ENCODE data around the gene LRRC28. TPM values are rescaled to one million over a fixed set of nuclear protein-coding genes. Genes with fewer than 3 reads are reported as not detected.

Gene LRRC28
- total and polyA plus RNA-seq, 9 of the 15 experiments (the other 6 are each of a cell fraction or from before 2014, with no cell fraction given): 5.5 to 17.4 (median 7.9) TPM

DNA sequence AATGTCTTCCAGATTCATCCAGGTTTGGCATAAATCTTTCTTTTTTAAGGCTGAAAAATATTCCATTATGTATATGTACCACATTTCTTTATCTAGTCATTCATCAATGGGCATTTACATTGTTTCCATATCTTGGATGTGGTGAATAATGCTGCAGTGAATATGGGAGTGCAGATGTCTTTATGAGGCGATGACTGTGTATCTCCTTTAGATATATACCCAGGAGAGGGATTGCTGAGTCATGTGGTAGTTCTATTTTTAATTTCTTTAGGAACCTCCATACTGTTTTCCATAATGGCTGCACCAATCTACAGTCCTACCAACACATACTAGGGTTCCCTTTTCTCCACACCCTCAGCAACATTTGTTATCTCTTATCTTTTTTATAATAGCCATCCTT is 96.3 kb downstream of the LRRC28 start (continued):
- TF ChIP-seq, protein P1, sequence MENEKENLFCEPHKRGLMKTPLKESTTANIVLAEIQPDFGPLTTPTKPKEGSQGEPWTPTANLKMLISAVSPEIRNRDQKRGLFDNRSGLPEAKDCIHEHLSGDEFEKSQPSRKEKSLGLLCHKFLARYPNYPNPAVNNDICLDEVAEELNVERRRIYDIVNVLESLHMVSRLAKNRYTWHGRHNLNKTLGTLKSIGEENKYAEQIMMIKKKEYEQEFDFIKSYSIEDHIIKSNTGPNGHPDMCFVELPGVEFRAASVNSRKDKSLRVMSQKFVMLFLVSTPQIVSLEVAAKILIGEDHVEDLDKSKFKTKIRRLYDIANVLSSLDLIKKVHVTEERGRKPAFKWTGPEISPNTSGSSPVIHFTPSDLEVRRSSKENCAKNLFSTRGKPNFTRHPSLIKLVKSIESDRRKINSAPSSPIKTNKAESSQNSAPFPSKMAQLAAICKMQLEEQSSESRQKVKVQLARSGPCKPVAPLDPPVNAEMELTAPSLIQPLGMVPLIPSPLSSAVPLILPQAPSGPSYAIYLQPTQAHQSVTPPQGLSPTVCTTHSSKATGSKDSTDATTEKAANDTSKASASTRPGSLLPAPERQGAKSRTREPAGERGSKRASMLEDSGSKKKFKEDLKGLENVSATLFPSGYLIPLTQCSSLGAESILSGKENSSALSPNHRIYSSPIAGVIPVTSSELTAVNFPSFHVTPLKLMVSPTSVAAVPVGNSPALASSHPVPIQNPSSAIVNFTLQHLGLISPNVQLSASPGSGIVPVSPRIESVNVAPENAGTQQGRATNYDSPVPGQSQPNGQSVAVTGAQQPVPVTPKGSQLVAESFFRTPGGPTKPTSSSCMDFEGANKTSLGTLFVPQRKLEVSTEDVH (IDR thresholded peaks at IDR 0.05; ENCODE audit: low read depth, partially characterized antibody): no peak
- TF ChIP-seq MEF2D (tag; conservative IDR thresholded peaks at IDR 0.05; ENCODE audit: low read depth): 0 out of 2 replicates have a peak, but pooled peaks have one; percentile 54
- TF ChIP-seq NFIX (CRISPR knock-in tag; IDR thresholded peaks at IDR 0.05; ENCODE audit: low read depth): no peak
- no peak for TF ChIP-seq HDGF (IDR thresholded peaks at IDR 0.05)
- TF ChIP-seq C11orf30 (IDR thresholded peaks at IDR 0.05; ENCODE audit: low read depth): peak; percentile 72
- no peak for TF ChIP-seq BRCA1 (IDR thresholded peaks at IDR 0.05)
- TF ChIP-seq BRCA1 (CRISPR knock-in tag; IDR thresholded peaks at IDR 0.05): no peak
- TF ChIP-seq ETS2 (tag; IDR thresholded peaks at IDR 0.05; ENCODE audit: borderline replicate concordance, poor library complexity, severe bottlenecking): no peak
- TF ChIP-seq, protein P2, sequence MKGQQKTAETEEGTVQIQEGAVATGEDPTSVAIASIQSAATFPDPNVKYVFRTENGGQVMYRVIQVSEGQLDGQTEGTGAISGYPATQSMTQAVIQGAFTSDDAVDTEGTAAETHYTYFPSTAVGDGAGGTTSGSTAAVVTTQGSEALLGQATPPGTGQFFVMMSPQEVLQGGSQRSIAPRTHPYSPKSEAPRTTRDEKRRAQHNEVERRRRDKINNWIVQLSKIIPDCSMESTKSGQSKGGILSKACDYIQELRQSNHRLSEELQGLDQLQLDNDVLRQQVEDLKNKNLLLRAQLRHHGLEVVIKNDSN (CRISPR knock-in tag; IDR thresholded peaks at IDR 0.05): no peak
- TF ChIP-seq GATAD2B (IDR thresholded peaks at IDR 0.05; ENCODE audit: borderline replicate concordance): no peak
- no peak for TF ChIP-seq ZEB2 (IDR thresholded peaks at IDR 0.05)
- no peak for TF ChIP-seq TEAD4 (IDR thresholded peaks at IDR 0.05; ENCODE audit: low read length)
- TF ChIP-seq TEAD4 (CRISPR knock-in tag; IDR thresholded peaks at IDR 0.05; ENCODE audit: borderline replicate concordance): no peak
- no peak for TF ChIP-seq ARID2 (IDR thresholded peaks at IDR 0.05)
- TF ChIP-seq CHD2 (IDR thresholded peaks at IDR 0.05; ENCODE audit: low read depth, low read length): no peak
- no peak for TF ChIP-seq NR2F6 (CRISPR knock-in tag; IDR thresholded peaks at IDR 0.05)
- TF ChIP-seq NFE2 (IDR thresholded peaks at IDR 0.05; ENCODE audit: low read depth): peak; percentile 46; the same call in 1 of the 2 replicates

All from K562 (cell line).